LNCaP clone FGC (cell line): Measurements from ENCODE around the gene MRPL23.

Source experiments
- DNase-seq: peaks from one replicate; pipeline ENCODE4 v3.0.0-alpha.2; 2011; ENCODE audit warnings: low read depth
- H3K4me3 ChIP-seq: 2 replicates; pipeline ENCODE4 v1.5.1; 2011; ENCODE audit warnings: mild to moderate bottlenecking, low read depth, low read length, control low read depth
- CTCF ChIP-seq: IDR thresholded peaks from 2 replicates; pipeline ENCODE4 v1.5.1; 2012; ENCODE audit warnings: mild to moderate bottlenecking; ENCODE audit not compliant: control insufficient read depth, insufficient read depth; ENCODE audit errors: extremely low read depth

Gene MRPL23

GRCh38 chr11:1982873-1983600 lies 35.9 kb downstream of the MRPL23 start:
- no peak for DNase-seq
- TF ChIP-seq CTCF, result no peak
- H3K4me3 ChIP-seq, result no peak overlapping the region

DNA sequence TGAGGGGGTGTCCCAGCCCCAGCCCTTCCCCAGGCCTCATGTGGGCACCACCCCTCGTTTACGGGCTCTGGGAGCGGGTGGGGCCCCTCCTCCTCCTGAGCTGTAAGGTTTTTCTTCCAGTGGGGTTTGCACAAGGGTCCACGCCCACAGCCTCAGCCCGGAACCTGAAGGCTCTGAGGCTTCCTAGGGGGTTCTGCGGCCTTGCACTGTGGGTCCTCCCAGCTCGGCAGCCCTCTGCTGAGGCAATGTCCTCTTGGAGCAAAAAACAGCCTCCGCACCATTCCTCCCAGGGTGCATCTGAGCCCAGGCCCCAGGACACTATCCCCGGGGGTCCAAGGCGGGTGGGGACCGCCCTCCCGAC lies 36.4 kb downstream of the MRPL23 start:
- DNase-seq, result no peak
- no peak overlapping the region for H3K4me3 ChIP-seq
- no peak for TF ChIP-seq CTCF

DNA sequence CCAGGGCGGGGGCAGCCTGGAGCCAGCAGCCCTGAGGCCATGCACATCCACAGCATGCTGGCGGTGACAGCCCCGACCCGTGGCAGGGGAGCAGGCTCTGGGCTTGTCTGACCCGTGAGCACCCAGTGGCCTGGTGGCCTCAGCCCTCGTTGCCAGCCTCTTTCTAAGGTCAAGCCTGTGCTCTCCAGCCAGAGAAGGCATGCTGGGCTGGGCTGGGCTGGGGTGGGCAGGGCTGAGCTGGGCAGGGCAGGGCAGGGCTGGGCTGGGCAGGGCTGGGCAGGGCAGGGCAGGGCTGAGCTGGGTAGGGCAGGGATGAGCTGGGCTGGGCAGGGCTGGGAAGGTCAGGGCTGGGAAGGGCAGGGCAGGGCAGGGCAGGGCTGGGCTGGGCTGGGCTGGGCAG lies 39.9 kb downstream of the MRPL23 start:
- TF ChIP-seq CTCF, result no peak
- DNase-seq, result no peak
- no peak overlapping the region for H3K4me3 ChIP-seq

- no peak for DNase-seq
- H3K4me3 ChIP-seq, result no peak overlapping the region
- no peak for TF ChIP-seq CTCF
Observed at GRCh38 chr11:1988174-1988573, 41.0 kb downstream of the MRPL23 start.

DNA sequence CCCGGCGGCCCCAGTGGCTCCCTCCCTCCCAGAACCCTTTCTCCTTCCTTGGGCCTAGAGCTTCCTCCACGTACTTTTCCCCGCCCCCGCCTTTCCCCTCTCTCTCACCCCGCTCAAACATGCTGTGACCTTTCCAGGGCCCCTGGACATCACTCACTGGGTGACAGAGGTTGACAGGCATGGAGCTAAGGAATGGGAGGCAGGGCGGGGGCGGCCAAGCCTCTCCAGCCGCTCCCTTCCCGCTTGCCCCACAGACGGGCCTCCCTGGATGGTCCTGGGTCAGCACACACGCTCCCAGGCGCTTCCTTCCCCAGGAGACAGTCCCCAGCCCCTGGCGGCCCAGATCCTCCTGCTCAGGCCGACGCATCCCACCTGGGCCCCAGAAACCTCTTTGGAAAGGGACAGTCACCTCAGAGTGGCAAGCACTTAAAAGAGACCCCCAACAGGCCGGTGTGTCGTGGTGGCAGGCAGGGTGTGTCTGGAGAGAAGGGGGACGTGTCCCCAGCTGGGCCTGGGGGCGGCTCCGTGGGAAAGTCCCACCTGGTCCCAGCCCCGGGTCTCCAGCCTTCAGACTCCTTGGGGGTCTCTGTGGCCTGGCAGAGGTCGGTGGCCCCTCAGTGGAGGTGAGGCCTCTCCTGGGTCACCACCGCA lies 41.7 kb downstream of the MRPL23 start:
- DNase-seq, result no peak
- no peak for TF ChIP-seq CTCF
- no peak overlapping the region for H3K4me3 ChIP-seq

DNA sequence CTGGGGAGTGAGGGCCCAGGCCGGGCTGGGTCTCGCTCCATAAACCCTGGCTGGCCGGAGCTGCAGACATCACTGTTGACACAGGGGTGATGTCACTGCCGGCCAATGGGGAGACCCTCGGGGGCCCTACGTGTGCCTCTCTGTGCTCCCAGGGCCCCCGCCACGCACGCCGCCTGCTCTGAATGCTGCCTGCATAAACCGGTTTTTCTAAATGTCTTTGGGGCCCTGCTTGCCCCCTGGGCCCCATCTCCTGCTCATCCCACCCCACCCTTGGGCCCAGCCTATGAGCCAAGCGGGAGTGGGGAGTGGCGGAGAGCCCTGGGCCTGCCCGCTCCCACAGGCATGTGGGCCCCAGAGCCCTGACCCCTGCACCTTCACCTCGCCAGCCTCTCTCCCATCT lies 42.8 kb downstream of the MRPL23 start:
- H3K4me3 ChIP-seq, result no peak overlapping the region
- no peak for TF ChIP-seq CTCF

More for the DNA sequence above, 42.8 kb downstream of the MRPL23 start:
- no peak for DNase-seq
